HG03064 (cell line): ENCODE measurements around the gene WWOX.

Experiments used
- ATAC-seq: cut with Tn5 transposase; IDR thresholded peaks from one replicate; pipeline ENCODE4 v1.9.1; 2021; ENCODE audit warnings: low read depth; ENCODE audit not compliant: unreplicated experiment

WWOX gene

DNA sequence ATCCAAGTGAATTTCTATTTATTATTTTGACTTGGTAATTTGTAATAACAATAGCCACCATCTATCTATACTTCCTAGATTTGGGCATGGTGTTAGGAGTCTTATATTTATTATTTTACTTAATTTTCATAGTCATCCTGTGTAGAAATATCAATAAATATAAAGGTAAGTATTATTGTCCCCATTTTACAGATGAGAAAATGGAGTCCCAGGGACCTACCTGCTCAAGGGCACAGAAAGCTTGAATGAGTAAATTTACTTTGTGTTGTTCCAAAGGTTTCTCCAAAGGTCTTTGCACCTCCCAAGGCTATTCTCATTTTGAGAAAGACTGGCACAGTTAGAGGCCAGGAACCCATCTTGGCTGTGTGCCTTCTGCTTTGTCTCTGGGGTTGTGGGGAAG lies 738.3 kb downstream of the WWOX start:
- no peak for ATAC-seq

GRCh38 chr16:78838276-78838675 lies 738.8 kb downstream of the WWOX start:
- no peak for ATAC-seq

GRCh38 chr16:78842950-78843349 lies 743.5 kb downstream of the WWOX start:
- ATAC-seq: no peak

GRCh38 chr16:78843978-78844377 lies 744.5 kb downstream of the WWOX start:
- no peak for ATAC-seq

DNA sequence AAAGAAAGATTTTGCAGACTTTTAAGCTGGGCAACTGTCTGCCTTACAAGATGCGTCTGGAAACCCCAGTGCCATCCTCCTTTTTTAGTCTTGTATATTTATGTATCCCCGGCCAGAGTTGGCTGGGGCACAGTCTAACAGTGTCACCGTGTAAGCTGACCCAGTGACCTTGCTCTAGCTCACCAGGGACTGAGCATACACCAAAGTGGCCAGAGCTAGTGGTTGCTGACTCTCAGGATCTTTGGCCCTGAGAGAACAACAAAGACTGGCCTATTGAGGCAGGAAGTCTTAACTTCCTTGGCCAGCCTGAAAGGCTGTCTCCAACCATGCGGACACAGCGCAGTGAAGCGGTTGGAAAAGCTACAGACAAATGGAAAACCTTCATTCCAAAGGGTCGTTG lies 745.2 kb downstream of the WWOX start:
- ATAC-seq: no peak

DNA sequence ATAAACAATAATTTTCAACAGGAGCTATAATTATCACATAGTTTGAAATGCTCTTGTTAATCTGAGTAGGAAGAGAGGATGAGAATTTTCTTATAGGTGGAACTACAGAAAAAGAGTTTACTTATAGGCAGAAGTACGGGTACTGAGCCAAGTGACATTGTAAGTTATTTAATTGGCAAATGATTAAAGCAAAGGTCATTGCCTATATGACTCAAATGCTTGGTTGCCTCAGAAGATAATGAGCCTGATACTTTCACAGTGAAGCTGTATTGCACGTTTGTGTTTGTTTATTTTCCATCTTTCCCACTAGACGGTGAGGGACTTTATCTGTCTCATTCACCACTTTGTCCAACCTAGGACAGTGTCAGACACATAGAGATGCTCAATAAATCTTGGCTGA lies 751.8 kb downstream of the WWOX start:
- ATAC-seq: no peak

GRCh38 chr16:78852081-78852635 lies 752.7 kb downstream of the WWOX start:
- ATAC-seq: no peak

DNA sequence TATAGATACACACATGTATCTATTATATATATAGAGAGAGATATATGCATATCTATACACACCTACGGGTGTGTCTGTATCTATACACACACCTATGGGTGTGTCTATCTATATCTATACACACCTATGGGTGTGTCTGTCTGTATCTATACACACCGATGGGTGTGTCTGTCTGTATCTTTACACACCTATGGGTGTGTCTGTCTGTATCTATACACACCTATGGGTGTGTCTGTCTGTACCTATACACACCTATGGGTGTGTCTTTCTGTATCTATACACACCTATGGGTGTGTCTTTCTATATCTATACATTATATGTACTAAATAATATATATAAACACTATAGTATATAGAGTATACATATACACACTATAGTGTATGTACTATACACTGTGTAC lies 762.6 kb downstream of the WWOX start:
- ATAC-seq: no peak

- ATAC-seq: no peak
These were observed 767.1 kb downstream of the WWOX start for GRCh38 chr16:78866521-78866920.

- no peak for ATAC-seq
These were observed 770.0 kb downstream of the WWOX start for GRCh38 chr16:78869492-78869891.

GRCh38 chr16:78871241-78871640 lies 771.8 kb downstream of the WWOX start:
- no peak for ATAC-seq

- ATAC-seq: no peak
These were observed 777.2 kb downstream of the WWOX start for GRCh38 chr16:78876671-78877070.

DNA sequence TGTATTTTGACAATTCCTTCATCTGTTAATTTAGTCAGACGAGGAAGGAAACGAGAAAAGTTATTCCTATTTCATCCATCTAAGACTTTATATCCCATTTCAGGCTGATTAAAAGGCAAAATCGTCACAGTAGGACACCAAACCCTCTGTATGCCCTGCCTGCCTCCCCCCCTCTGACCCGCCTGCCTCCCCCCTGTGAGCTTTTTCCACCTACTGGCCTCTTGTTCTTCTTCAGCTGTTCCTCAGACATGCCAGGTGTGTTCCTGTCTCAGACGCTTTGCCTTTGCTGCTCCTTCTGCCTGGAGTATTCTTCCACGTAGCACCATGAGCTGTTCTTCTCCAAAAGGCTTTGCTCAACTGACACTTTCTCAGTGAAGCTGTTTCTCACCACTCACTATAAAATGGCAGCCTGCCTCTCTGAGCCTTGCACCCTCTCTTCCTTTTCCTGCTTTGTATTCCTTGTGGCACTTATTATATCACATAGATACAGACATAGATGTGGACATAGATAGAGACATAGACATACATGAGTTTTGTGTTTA lies 777.7 kb downstream of the WWOX start:
- ATAC-seq: no peak

GRCh38 chr16:78878570-78878969 lies 779.1 kb downstream of the WWOX start:
- no peak for ATAC-seq

DNA sequence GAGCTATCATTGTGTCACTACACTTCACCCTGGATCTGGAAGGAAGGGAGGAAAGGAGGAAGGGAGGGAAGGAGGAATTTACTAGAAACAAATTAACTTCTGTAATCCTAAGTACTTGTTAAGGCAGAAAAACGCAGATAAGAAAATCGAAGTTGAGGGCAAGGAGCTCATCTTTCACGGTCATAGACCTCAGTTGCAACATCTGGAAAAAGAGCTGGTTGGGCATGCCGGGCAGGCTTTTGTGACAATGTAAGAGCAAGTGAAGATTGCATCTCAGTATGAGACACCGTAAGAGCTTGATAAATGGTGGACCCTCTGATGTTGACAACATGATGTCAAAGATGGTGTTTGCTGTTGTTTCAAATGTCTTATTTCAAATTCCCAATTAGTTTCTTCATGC lies 779.6 kb downstream of the WWOX start:
- no peak for ATAC-seq

GRCh38 chr16:78882150-78882549 lies 782.7 kb downstream of the WWOX start:
- no peak for ATAC-seq

GRCh38 chr16:78882751-78883150 lies 783.3 kb downstream of the WWOX start:
- ATAC-seq: no peak

DNA sequence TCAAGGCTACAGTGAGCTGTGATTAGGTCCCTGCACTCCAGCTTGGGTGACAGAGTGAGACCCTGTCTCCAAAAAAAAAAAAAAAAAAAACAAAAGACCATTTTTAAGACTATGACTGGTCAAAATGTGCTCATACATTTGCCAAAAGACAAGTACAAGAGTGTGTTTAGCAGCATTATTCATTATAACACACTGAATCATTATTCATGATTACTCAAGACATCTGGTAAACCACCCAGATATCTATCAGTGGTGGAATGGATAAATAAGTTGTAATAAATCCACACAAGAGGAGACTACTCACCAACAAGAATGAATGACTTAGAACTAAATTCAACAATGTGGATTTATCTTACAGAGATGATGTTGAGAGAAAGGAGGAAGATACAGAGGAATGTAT lies 784.8 kb downstream of the WWOX start:
- no peak for ATAC-seq

DNA sequence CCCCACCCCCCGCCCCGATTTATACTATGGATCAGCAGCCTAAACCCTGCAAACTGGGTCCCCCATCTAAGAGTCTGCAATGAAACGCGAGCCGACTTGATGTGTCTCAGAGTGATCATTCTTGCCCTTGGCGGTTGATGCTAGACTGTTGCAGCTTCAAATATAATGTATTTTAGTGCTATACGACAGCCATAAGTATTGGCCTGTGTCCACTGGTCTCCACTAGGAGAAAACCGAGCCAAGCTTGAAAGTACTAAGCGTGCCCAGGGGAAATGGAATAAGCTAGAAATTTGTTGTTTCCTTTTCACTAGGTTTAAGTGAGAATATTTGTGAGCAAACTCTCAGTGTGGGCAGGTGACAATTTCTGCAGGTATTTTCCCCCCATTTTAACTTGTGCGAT lies 789.9 kb downstream of the WWOX start:
- no peak for ATAC-seq

GRCh38 chr16:78890373-78890895 lies 791.0 kb downstream of the WWOX start:
- no peak for ATAC-seq

GRCh38 chr16:78892951-78893733 lies 793.7 kb downstream of the WWOX start:
- ATAC-seq: no peak

- no peak for ATAC-seq
These were observed 795.4 kb downstream of the WWOX start for GRCh38 chr16:78894886-78895285.
